Measurements from ENCODE around the gene VPS35L.

The VPS35L gene

GRCh38 chr16:19555186-19555937 is at the start of gene VPS35L:
VPS35L (plus strand) TSS chr16:19555703; CDS start chr16:19555730, 27 bp downstream.
- peaks cover 22% of the 10 kb centered on the region for H3K4me1 Mint-ChIP-seq
- H3K27ac Mint-ChIP-seq (ENCODE audit: low read depth): peak within 1 kb of the TSS; percentile 81
- H3K9me3 Mint-ChIP-seq: no peaks in the 10 kb centered on the region
- peaks cover 8% of the 10 kb centered on the region for H3K36me3 Mint-ChIP-seq (ENCODE audit: insufficient read depth)
- DNase-seq (ENCODE audit: low spot score in 2 of 2): peak; percentile 94 to 97
- peak within 1 kb of the TSS; percentile 95 for H3K4me3 Mint-ChIP-seq
- ATAC-seq (replicated peaks; ENCODE audit: extremely low read depth, poor library complexity, severe bottlenecking): peak; percentile 98
- H3K27me3 Mint-ChIP-seq: no peaks in the 10 kb centered on the region

GRCh38 chr16:19506965-19507364 is 48.5 kb upstream of the VPS35L start:
- no peak overlapping the region for H3K4me3 Mint-ChIP-seq
- peaks cover 45% of the 10 kb centered on the region for H3K36me3 Mint-ChIP-seq (ENCODE audit: insufficient read depth)
- no peaks in the 10 kb centered on the region for H3K9me3 Mint-ChIP-seq
- no peaks in the 10 kb centered on the region for H3K27me3 Mint-ChIP-seq
- H3K27ac Mint-ChIP-seq (ENCODE audit: low read depth): no peak overlapping the region
- no peak for DNase-seq (ENCODE audit: low spot score in 2 of 2)
- no peak for ATAC-seq (replicated peaks; ENCODE audit: extremely low read depth, poor library complexity, severe bottlenecking)
- peaks cover 5% of the 10 kb centered on the region for H3K4me1 Mint-ChIP-seq

- Mint-ChIP-seq H3K9me3 (no peaks in the 10 kb centered on the region), H3K36me3 (ENCODE audit: insufficient read depth) (peaks cover 43% of the 10 kb centered on the region), H3K27ac (ENCODE audit: low read depth) (no peak overlapping the region), H3K4me3 (no peak overlapping the region), H3K27me3 (no peaks in the 10 kb centered on the region), H3K4me1 (peaks cover 5% of the 10 kb centered on the region)
- DNase-seq (ENCODE audit: low spot score in 2 of 2) (no peak), ATAC-seq (replicated peaks; ENCODE audit: extremely low read depth, poor library complexity, severe bottlenecking) (no peak)
Measured at GRCh38 chr16:19507867-19508266, 47.6 kb upstream of the VPS35L start.

DNA sequence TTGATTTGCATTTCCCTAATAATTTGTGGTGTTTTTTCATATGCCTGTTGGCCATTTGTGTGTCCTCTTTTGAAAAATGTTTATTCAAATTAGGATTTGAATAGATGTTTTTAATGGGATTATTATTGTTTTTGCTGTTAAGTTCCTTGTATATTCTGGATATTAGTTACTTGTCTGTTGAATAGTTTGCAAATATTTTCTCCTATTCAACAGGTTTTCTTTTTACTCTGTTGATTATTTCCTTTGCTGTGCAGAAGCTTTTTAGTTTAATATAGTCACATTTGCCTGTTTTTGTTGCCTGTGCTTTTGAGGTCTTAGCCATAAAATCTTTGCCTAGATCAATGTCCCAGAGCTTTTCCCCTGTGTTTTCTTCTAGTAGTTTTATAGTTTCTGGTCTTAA is 43.2 kb upstream of the VPS35L start:
- Mint-ChIP-seq H3K27ac (ENCODE audit: low read depth) (peak overlapping the region; percentile 17), H3K4me1 (peaks cover 13% of the 10 kb centered on the region), H3K27me3 (no peaks in the 10 kb centered on the region), H3K9me3 (no peaks in the 10 kb centered on the region), H3K4me3 (no peak overlapping the region), H3K36me3 (ENCODE audit: insufficient read depth) (peaks cover 31% of the 10 kb centered on the region)
- DNase-seq (ENCODE audit: low spot score in 2 of 2) (no peak), ATAC-seq (replicated peaks; ENCODE audit: extremely low read depth, poor library complexity, severe bottlenecking) (no peak)

GRCh38 chr16:19513377-19514053 is 42.0 kb upstream of the VPS35L start:
- no peak for ATAC-seq (replicated peaks; ENCODE audit: extremely low read depth, poor library complexity, severe bottlenecking)
- Mint-ChIP-seq H3K27me3 (no peaks in the 10 kb centered on the region), H3K4me3 (no peak overlapping the region), H3K9me3 (no peaks in the 10 kb centered on the region), H3K27ac (ENCODE audit: low read depth) (peak overlapping the region; percentile 17), H3K36me3 (ENCODE audit: insufficient read depth) (peaks cover 29% of the 10 kb centered on the region), H3K4me1 (peaks cover 20% of the 10 kb centered on the region)
- no peak for DNase-seq (ENCODE audit: low spot score in 2 of 2)

DNA sequence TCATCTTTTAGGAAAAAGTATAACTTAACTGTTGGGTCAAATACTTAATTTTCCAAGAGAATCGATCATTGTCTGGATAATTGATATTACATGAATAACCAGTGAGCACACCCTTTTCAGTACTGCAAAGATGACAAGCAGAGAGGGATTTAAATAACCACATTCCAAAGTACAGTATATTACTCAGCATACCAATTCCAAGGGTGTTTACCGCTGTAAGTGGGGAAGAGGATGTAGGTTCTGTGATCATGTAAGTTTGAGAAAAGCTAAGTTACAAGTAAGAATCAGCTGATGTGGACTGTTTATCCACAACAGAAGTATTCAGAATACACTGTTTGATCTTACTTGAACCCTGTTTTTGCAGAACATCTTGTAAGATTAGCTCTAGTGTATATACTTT is 39.7 kb upstream of the VPS35L start:
- peaks cover 25% of the 10 kb centered on the region for H3K36me3 Mint-ChIP-seq (ENCODE audit: insufficient read depth)
- ATAC-seq (replicated peaks; ENCODE audit: extremely low read depth, poor library complexity, severe bottlenecking): no peak
- no peak for DNase-seq (ENCODE audit: low spot score in 2 of 2)

DNA sequence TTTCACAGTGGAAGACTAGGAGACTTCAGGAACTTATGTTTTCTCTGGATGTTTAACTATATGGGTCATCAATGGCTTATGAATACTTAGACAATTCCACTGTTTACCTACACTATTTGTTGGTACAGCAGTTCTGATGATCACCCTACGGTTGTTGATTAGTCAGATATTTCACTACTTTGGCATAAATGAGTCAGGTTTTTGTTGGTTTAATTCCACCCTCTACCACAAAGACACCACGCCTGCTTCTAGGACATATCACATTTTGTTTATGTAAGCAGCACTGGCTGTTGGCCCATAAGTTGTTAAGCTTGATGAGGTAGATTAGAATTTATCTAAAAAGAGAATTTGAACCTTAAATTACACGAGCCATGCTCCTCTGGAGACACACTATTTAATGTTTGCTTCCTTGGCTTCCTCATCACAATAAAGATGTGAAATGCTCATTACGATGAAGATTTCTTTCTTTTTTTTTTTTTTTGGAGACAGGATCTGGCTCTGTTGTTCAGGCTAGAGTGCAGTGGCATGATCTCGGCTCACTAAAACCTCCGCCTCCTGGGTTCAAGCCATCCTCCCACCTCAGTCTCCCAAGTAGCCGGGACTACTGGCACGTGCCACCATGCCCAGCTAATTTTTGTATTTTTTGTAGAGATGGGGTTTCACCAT is 37.9 kb upstream of the VPS35L start:
- ATAC-seq (replicated peaks; ENCODE audit: extremely low read depth, poor library complexity, severe bottlenecking) (no peak), DNase-seq (ENCODE audit: low spot score in 2 of 2) (no peak)
- H3K27me3 Mint-ChIP-seq: no peaks in the 10 kb centered on the region
- H3K4me3 Mint-ChIP-seq: no peak overlapping the region
- no peaks in the 10 kb centered on the region for H3K9me3 Mint-ChIP-seq
- H3K27ac Mint-ChIP-seq (ENCODE audit: low read depth): no peak overlapping the region
- peaks cover 49% of the 10 kb centered on the region for H3K4me1 Mint-ChIP-seq
- H3K36me3 Mint-ChIP-seq (ENCODE audit: insufficient read depth): peaks cover 32% of the 10 kb centered on the region

More for the DNA sequence above, 39.7 kb upstream of the VPS35L start:
- Mint-ChIP-seq H3K4me3 (no peak overlapping the region), H3K4me1 (peaks cover 36% of the 10 kb centered on the region), H3K27ac (ENCODE audit: low read depth) (no peak overlapping the region), H3K9me3 (no peaks in the 10 kb centered on the region), H3K27me3 (no peaks in the 10 kb centered on the region)

DNA sequence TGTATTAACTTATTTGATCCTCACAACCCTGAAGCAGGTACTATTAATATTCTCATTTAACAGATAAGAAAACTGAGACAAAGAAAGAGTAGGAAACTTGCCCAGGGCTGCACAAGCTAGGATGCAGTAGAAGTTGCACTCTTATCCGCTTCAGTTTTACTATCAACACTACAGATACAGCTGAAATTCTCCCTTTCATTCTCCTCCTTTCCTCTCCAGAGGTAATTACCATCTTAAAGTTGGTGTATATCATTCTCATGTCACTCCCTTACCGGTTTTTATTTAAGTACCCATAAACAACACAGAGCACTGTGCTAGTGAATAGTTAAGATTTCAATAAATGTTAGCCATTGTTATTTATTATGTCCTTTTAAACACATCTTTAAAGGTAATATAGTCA is 37.1 kb upstream of the VPS35L start:
- ATAC-seq (replicated peaks; ENCODE audit: extremely low read depth, poor library complexity, severe bottlenecking): no peak
- no peak overlapping the region for H3K27ac Mint-ChIP-seq (ENCODE audit: low read depth)

DNA sequence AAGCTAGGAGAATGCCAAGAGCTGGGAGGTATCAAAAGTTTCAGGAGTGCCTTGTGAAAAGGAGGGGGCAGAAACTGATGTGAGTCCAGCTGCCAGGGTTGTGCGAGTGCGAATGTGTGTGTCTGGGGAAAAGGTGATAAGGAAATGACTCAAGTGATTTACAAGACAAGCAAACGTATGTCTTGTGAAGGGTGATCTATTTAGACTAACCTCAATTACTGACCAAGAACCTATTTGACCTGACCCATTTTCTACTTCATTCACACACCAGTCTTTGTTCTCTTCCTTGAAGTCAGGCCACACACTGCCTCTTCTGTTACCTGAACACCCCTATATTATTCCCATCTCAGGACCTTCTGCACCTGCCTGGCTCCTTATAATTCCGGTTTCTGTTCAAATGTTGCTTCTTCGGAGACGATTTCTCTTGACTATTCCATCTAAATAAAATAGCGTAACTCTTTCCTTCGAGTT is 34.6 kb upstream of the VPS35L start:
- Mint-ChIP-seq H3K27ac (ENCODE audit: low read depth) (peak overlapping the region; percentile 95), H3K36me3 (ENCODE audit: insufficient read depth) (peaks cover 17% of the 10 kb centered on the region), H3K4me1 (peaks cover 72% of the 10 kb centered on the region), H3K4me3 (peak overlapping the region; percentile 95), H3K27me3 (no peaks in the 10 kb centered on the region), H3K9me3 (no peaks in the 10 kb centered on the region)
- ATAC-seq (replicated peaks; ENCODE audit: extremely low read depth, poor library complexity, severe bottlenecking) (no peak), DNase-seq (ENCODE audit: low spot score in 2 of 2) (no peak)

More for the DNA sequence above, 37.1 kb upstream of the VPS35L start:
- Mint-ChIP-seq H3K27me3 (no peaks in the 10 kb centered on the region), H3K4me3 (no peak overlapping the region), H3K9me3 (no peaks in the 10 kb centered on the region), H3K36me3 (ENCODE audit: insufficient read depth) (peaks cover 24% of the 10 kb centered on the region), H3K4me1 (peaks cover 52% of the 10 kb centered on the region)
- DNase-seq (ENCODE audit: low spot score in 2 of 2): no peak

- Mint-ChIP-seq H3K4me1 (peaks cover 70% of the 10 kb centered on the region), H3K9me3 (no peaks in the 10 kb centered on the region), H3K27me3 (no peaks in the 10 kb centered on the region), H3K36me3 (ENCODE audit: insufficient read depth) (peaks cover 15% of the 10 kb centered on the region), H3K27ac (ENCODE audit: low read depth) (peak within 1 kb of the TSS; percentile 95), H3K4me3 (peak within 1 kb of the TSS; percentile 95)
- DNase-seq (ENCODE audit: low spot score in 2 of 2) (peak; percentile 79 to 80), ATAC-seq (replicated peaks; ENCODE audit: extremely low read depth, poor library complexity, severe bottlenecking) (peak; percentile 59)
Measured at GRCh38 chr16:19521471-19522396, 33.8 kb upstream of the VPS35L start, which contains the start of gene GDE1. GDE1 (minus strand) TSS chr16:19522098; CDS start chr16:19521964, 134 bp downstream.

GRCh38 chr16:19522397-19522732 is 33.1 kb upstream of the VPS35L start:
- peaks cover 64% of the 10 kb centered on the region for H3K4me1 Mint-ChIP-seq

DNA sequence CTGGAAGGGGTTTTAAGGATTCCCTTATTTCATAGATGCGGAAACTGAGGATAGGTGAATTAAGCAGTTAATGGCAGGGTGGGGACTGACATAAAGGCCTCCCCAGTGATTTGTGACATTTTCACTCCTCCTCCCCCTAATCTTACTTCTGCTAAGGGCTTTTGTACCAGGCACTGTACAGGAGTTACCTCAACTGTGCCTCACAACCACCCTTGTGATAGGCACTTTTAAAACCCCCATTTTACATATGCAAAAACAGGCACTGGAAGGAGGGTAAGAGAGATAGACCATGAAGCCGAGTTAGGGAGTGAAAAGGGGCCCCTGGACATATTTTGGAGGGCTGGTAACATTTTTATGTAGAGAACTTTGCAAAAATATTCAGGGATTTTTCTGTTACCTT is 32.7 kb upstream of the VPS35L start:
- Mint-ChIP-seq H3K4me3 (peak overlapping the region; percentile 95), H3K9me3 (no peaks in the 10 kb centered on the region), H3K27ac (ENCODE audit: low read depth) (no peak overlapping the region), H3K4me1 (peaks cover 60% of the 10 kb centered on the region), H3K36me3 (ENCODE audit: insufficient read depth) (peaks cover 10% of the 10 kb centered on the region), H3K27me3 (no peaks in the 10 kb centered on the region)
- no peak for ATAC-seq (replicated peaks; ENCODE audit: extremely low read depth, poor library complexity, severe bottlenecking)
- no peak for DNase-seq (ENCODE audit: low spot score in 2 of 2)

More at GRCh38 chr16:19522397-19522732, 33.1 kb upstream of the VPS35L start:
- no peaks in the 10 kb centered on the region for H3K9me3 Mint-ChIP-seq
- peaks cover 10% of the 10 kb centered on the region for H3K36me3 Mint-ChIP-seq (ENCODE audit: insufficient read depth)
- DNase-seq (ENCODE audit: low spot score in 2 of 2) (no peak), ATAC-seq (replicated peaks; ENCODE audit: extremely low read depth, poor library complexity, severe bottlenecking) (no peak)
- H3K27me3 Mint-ChIP-seq: no peaks in the 10 kb centered on the region
- peak overlapping the region; percentile 95 for H3K4me3 Mint-ChIP-seq
- peak overlapping the region; percentile 95 for H3K27ac Mint-ChIP-seq (ENCODE audit: low read depth)

All from central memory CD8-positive, alpha-beta T cell (primary cell).